ENCODE data around the gene TRPV5.

The TRPV5 gene

GRCh38 chr7:142942746-142943145, 9.2 kb upstream of the TRPV5 start:
- POLR2A ChIA-PET (ENCODE audit: low non-redundant PET), result no interaction called here
- no peak overlapping the region for H3K27ac ChIP-seq
- DNase-seq (ENCODE audit: low spot score), result no peak
- CTCF ChIA-PET, result no interaction called here
- no peak for TF ChIP-seq CTCF (conservative IDR thresholded peaks at IDR 0.05; ENCODE audit: low read depth)

GRCh38 chr7:142941541-142941940, 8.0 kb upstream of the TRPV5 start:
- no peak for TF ChIP-seq CTCF (conservative IDR thresholded peaks at IDR 0.05; ENCODE audit: low read depth)
- ChIA-PET POLR2A (ENCODE audit: low non-redundant PET) (no interaction called here), CTCF (interaction anchor here (1.3 kb wide), 1 partner anchor 19 kb away, joined by 3 read pairs; no protein-coding TSS in a partner anchor)

GRCh38 chr7:142940966-142941535, 7.5 kb upstream of the TRPV5 start:
- no peak for DNase-seq (ENCODE audit: low spot score)
- TF ChIP-seq CTCF (conservative IDR thresholded peaks at IDR 0.05; ENCODE audit: low read depth), result no peak
- CTCF ChIA-PET, result interaction anchor here (1.3 kb wide), 1 partner anchor 19 kb away, joined by 3 read pairs; no protein-coding TSS in a partner anchor
- H3K27ac ChIP-seq, result no peak overlapping the region
- POLR2A ChIA-PET (ENCODE audit: low non-redundant PET), result no interaction called here

More at GRCh38 chr7:142941541-142941940, 8.0 kb upstream of the TRPV5 start:
- DNase-seq (ENCODE audit: low spot score), result no peak
- H3K27ac ChIP-seq, result no peak overlapping the region

- H3K27ac ChIP-seq, result no peak within 1 kb of the TSS
- no peak for DNase-seq (ENCODE audit: low spot score)
- POLR2A ChIA-PET (ENCODE audit: low non-redundant PET), result no interaction called here
- no peak for TF ChIP-seq CTCF (conservative IDR thresholded peaks at IDR 0.05; ENCODE audit: low read depth)
- CTCF ChIA-PET, result no interaction called here
Observed at GRCh38 chr7:142939226-142939910, 5.8 kb upstream of the TRPV5 start, which contains the start of gene LLCFC1. Gene LLCFC1, plus strand, starts transcription at chr7:142939484. Its CDS starts 138 bp downstream, at chr7:142939622.

- DNase-seq (ENCODE audit: low spot score), result no peak
- POLR2A ChIA-PET (ENCODE audit: low non-redundant PET), result no interaction called here
- no peak overlapping the region for H3K27ac ChIP-seq
- no peak for TF ChIP-seq CTCF (conservative IDR thresholded peaks at IDR 0.05; ENCODE audit: low read depth)
- CTCF ChIA-PET, result no interaction called here
Observed at GRCh38 chr7:142938611-142939010, 5.1 kb upstream of the TRPV5 start.

- TF ChIP-seq CTCF (conservative IDR thresholded peaks at IDR 0.05; ENCODE audit: low read depth), result no peak
- DNase-seq (ENCODE audit: low spot score), result no peak
- CTCF ChIA-PET, result interaction anchor here (0.7 to 0.9 kb wide), 2 partner anchors 70 to 706 kb away, joined by 4 to 5 read pairs; no protein-coding TSS in a partner anchor
- H3K27ac ChIP-seq, result no peak overlapping the region
- POLR2A ChIA-PET (ENCODE audit: low non-redundant PET), result no interaction called here
Observed at GRCh38 chr7:142935941-142936565, 2.5 kb upstream of the TRPV5 start.
